ENCODE results near the gene NEO1.
A peak's percentile ranks its signal among the peaks of the same experiment; 100 is the strongest.

The NEO1 gene

GRCh38 chr15:73237910-73238309 lies 185.6 kb downstream of the NEO1 start:
- peak; percentile 61 for DNase-seq
- H3K18ac ChIP-seq (ENCODE audit: low read depth in 1 of 2, low read length in 2 of 2): peak overlapping the region in 1 of 2 experiments; percentile 21
- peaks cover 5% of the 10 kb centered on the region for H3K79me1 ChIP-seq (replicated peaks; ENCODE audit: low read length, poor library complexity, severe bottlenecking)
- H3K27ac ChIP-seq (ENCODE audit: low read length, poor library complexity, severe bottlenecking): no peak overlapping the region
- no peak overlapping the region for H3K4ac ChIP-seq (ENCODE audit: low read depth in 1 of 2, low read length in 2 of 2)
- H2BK5ac ChIP-seq (ENCODE audit: low read depth, low read length, poor library complexity, severe bottlenecking): no peak overlapping the region
- H3K9me3 ChIP-seq (ENCODE audit: control insufficient read depth, low read length): no peaks in the 10 kb centered on the region
- H4K8ac ChIP-seq (ENCODE audit: low read length): no peak overlapping the region
- no peaks in the 10 kb centered on the region for H3K27me3 ChIP-seq (ENCODE audit: control insufficient read depth in 1 of 2, insufficient read depth in 1 of 2, low read length in 2 of 2)
- no peak overlapping the region for H3K14ac ChIP-seq (ENCODE audit: low read length in 2 of 2)
- no peak overlapping the region for H2AFZ ChIP-seq (ENCODE audit: low read depth, low read length)
- no peak overlapping the region for H2BK120ac ChIP-seq (ENCODE audit: low read depth, low read length)
- no peak overlapping the region for H4K91ac ChIP-seq (ENCODE audit: low read length)
- H3K4me1 ChIP-seq (ENCODE audit: control insufficient read depth, insufficient read depth, low read depth, low read length): no peaks in the 10 kb centered on the region
- no peak overlapping the region for H2BK12ac ChIP-seq (ENCODE audit: low read length in 2 of 2)
- H2AK5ac ChIP-seq (ENCODE audit: low read length, severe bottlenecking): no peak overlapping the region
- no peak overlapping the region for H3K4me2 ChIP-seq (ENCODE audit: low read length, poor library complexity, severe bottlenecking)
- H3K4me3 ChIP-seq (ENCODE audit: insufficient read depth in 1 of 2, low read depth in 1 of 2, low read length in 2 of 2): no peak overlapping the region
- peaks cover 3 to 4% of the 10 kb centered on the region in 2 experiments for H3K36me3 ChIP-seq (ENCODE audit: control insufficient read depth in 1 of 2, insufficient read depth in 2 of 2, low read depth in 1 of 2, low read length in 2 of 2)
- H3K9ac ChIP-seq (ENCODE audit: low read length): no peak overlapping the region
- no peak overlapping the region for H3K23ac ChIP-seq (ENCODE audit: low read length in 2 of 2)
- H2BK15ac ChIP-seq (ENCODE audit: low read depth, poor library complexity, severe bottlenecking): no peak overlapping the region
- 55% methylated on average over 2 of the region's 3 CpGs for WGBS

- Histone ChIP-seq H3K79me1 (replicated peaks; ENCODE audit: low read length, poor library complexity, severe bottlenecking) (peaks cover 2% of the 10 kb centered on the region), H3K9me3 (ENCODE audit: control insufficient read depth, low read length) (no peaks in the 10 kb centered on the region), H2BK15ac (ENCODE audit: low read depth, poor library complexity, severe bottlenecking) (no peak overlapping the region), H3K9ac (ENCODE audit: low read length) (no peak overlapping the region), H3K4me1 (ENCODE audit: control insufficient read depth, insufficient read depth, low read depth, low read length) (no peaks in the 10 kb centered on the region), H2AFZ (ENCODE audit: low read depth, low read length) (no peak overlapping the region), H3K18ac (ENCODE audit: low read depth in 1 of 2, low read length in 2 of 2) (no peak overlapping the region), H3K27me3 (ENCODE audit: control insufficient read depth in 1 of 2, insufficient read depth in 1 of 2, low read length in 2 of 2) (no peaks in the 10 kb centered on the region), H2BK12ac (ENCODE audit: low read length in 2 of 2) (peak overlapping the region in 1 of 2 experiments; percentile 1), H3K4ac (ENCODE audit: low read depth in 1 of 2, low read length in 2 of 2) (no peak overlapping the region), H3K4me2 (ENCODE audit: low read length, poor library complexity, severe bottlenecking) (no peak overlapping the region), H4K91ac (ENCODE audit: low read length) (no peak overlapping the region), H2AK5ac (ENCODE audit: low read length, severe bottlenecking) (no peak overlapping the region), H3K4me3 (ENCODE audit: insufficient read depth in 1 of 2, low read depth in 1 of 2, low read length in 2 of 2) (no peak overlapping the region), H3K14ac (ENCODE audit: low read length in 2 of 2) (no peak overlapping the region), H2BK120ac (ENCODE audit: low read depth, low read length) (no peak overlapping the region), H3K36me3 (ENCODE audit: control insufficient read depth in 1 of 2, insufficient read depth in 2 of 2, low read depth in 1 of 2, low read length in 2 of 2) (peaks cover 3 to 4% of the 10 kb centered on the region in 2 experiments), H4K8ac (ENCODE audit: low read length) (no peak overlapping the region), H3K27ac (ENCODE audit: low read length, poor library complexity, severe bottlenecking) (no peak overlapping the region), H3K23ac (ENCODE audit: low read length in 2 of 2) (no peak overlapping the region), H2BK5ac (ENCODE audit: low read depth, low read length, poor library complexity, severe bottlenecking) (no peak overlapping the region)
- 92% methylated on average over 10 of the region's 10 CpGs for WGBS
- DNase-seq: peak; percentile 32
Measured at GRCh38 chr15:73239564-73240215, 187.4 kb downstream of the NEO1 start.

- H3K27ac ChIP-seq (ENCODE audit: low read length, poor library complexity, severe bottlenecking): no peak overlapping the region
- no peak overlapping the region for H3K18ac ChIP-seq (ENCODE audit: low read depth in 1 of 2, low read length in 2 of 2)
- DNase-seq: peak; percentile 70
- no peak overlapping the region for H2BK15ac ChIP-seq (ENCODE audit: low read depth, poor library complexity, severe bottlenecking)
- H3K4me1 ChIP-seq (ENCODE audit: control insufficient read depth, insufficient read depth, low read depth, low read length): no peaks in the 10 kb centered on the region
- no peak overlapping the region for H3K9ac ChIP-seq (ENCODE audit: low read length)
- H2AFZ ChIP-seq (ENCODE audit: low read depth, low read length): no peak overlapping the region
- no peak overlapping the region for H3K4ac ChIP-seq (ENCODE audit: low read depth in 1 of 2, low read length in 2 of 2)
- no peak overlapping the region for H4K91ac ChIP-seq (ENCODE audit: low read length)
- H2BK12ac ChIP-seq (ENCODE audit: low read length in 2 of 2): no peak overlapping the region
- no peaks in the 10 kb centered on the region for H3K27me3 ChIP-seq (ENCODE audit: control insufficient read depth in 1 of 2, insufficient read depth in 1 of 2, low read length in 2 of 2)
- H3K36me3 ChIP-seq (ENCODE audit: control insufficient read depth in 1 of 2, insufficient read depth in 2 of 2, low read depth in 1 of 2, low read length in 2 of 2): peaks cover 3 to 4% of the 10 kb centered on the region in 2 experiments
- H2AK5ac ChIP-seq (ENCODE audit: low read length, severe bottlenecking): no peak overlapping the region
- no peaks in the 10 kb centered on the region for H3K9me3 ChIP-seq (ENCODE audit: control insufficient read depth, low read length)
- H3K4me2 ChIP-seq (ENCODE audit: low read length, poor library complexity, severe bottlenecking): no peak overlapping the region
- H3K4me3 ChIP-seq (ENCODE audit: insufficient read depth in 1 of 2, low read depth in 1 of 2, low read length in 2 of 2): no peak overlapping the region
- no peak overlapping the region for H3K14ac ChIP-seq (ENCODE audit: low read length in 2 of 2)
- peaks cover 2% of the 10 kb centered on the region for H3K79me1 ChIP-seq (replicated peaks; ENCODE audit: low read length, poor library complexity, severe bottlenecking)
- H2BK5ac ChIP-seq (ENCODE audit: low read depth, low read length, poor library complexity, severe bottlenecking): no peak overlapping the region
- 0% methylated on average over 1 of the region's 4 CpGs for WGBS
- H2BK120ac ChIP-seq (ENCODE audit: low read depth, low read length): no peak overlapping the region
- H3K23ac ChIP-seq (ENCODE audit: low read length in 2 of 2): no peak overlapping the region
- no peak overlapping the region for H4K8ac ChIP-seq (ENCODE audit: low read length)
Measured at GRCh38 chr15:73240866-73241499, 188.7 kb downstream of the NEO1 start.

GRCh38 chr15:73244333-73244732 lies 192.1 kb downstream of the NEO1 start:
- H3K18ac ChIP-seq (ENCODE audit: low read depth in 1 of 2, low read length in 2 of 2): no peak overlapping the region
- H2BK120ac ChIP-seq (ENCODE audit: low read depth, low read length): no peak overlapping the region

More at GRCh38 chr15:73244333-73244732, 192.1 kb downstream of the NEO1 start:
- Histone ChIP-seq H3K4me3 (ENCODE audit: insufficient read depth in 1 of 2, low read depth in 1 of 2, low read length in 2 of 2) (no peak overlapping the region), H2BK5ac (ENCODE audit: low read depth, low read length, poor library complexity, severe bottlenecking) (no peak overlapping the region), H3K79me1 (replicated peaks; ENCODE audit: low read length, poor library complexity, severe bottlenecking) (peaks cover 2% of the 10 kb centered on the region), H3K9ac (ENCODE audit: low read length) (no peak overlapping the region), H3K4me2 (ENCODE audit: low read length, poor library complexity, severe bottlenecking) (no peak overlapping the region), H3K27me3 (ENCODE audit: control insufficient read depth in 1 of 2, insufficient read depth in 1 of 2, low read length in 2 of 2) (no peaks in the 10 kb centered on the region), H2BK12ac (ENCODE audit: low read length in 2 of 2) (no peak overlapping the region), H2AFZ (ENCODE audit: low read depth, low read length) (no peak overlapping the region), H3K4ac (ENCODE audit: low read depth in 1 of 2, low read length in 2 of 2) (no peak overlapping the region), H2BK15ac (ENCODE audit: low read depth, poor library complexity, severe bottlenecking) (no peak overlapping the region), H3K9me3 (ENCODE audit: control insufficient read depth, low read length) (no peaks in the 10 kb centered on the region), H3K23ac (ENCODE audit: low read length in 2 of 2) (no peak overlapping the region), H3K14ac (ENCODE audit: low read length in 2 of 2) (no peak overlapping the region), H3K27ac (ENCODE audit: low read length, poor library complexity, severe bottlenecking) (no peak overlapping the region), H2AK5ac (ENCODE audit: low read length, severe bottlenecking) (no peak overlapping the region), H3K36me3 (ENCODE audit: control insufficient read depth in 1 of 2, insufficient read depth in 2 of 2, low read depth in 1 of 2, low read length in 2 of 2) (peaks cover 2 to 8% of the 10 kb centered on the region in 2 experiments), H4K8ac (ENCODE audit: low read length) (no peak overlapping the region), H4K91ac (ENCODE audit: low read length) (no peak overlapping the region), H3K4me1 (ENCODE audit: control insufficient read depth, insufficient read depth, low read depth, low read length) (no peaks in the 10 kb centered on the region)
- DNase-seq: no peak
- WGBS: 98% methylated on average over 6 of the region's 6 CpGs
